HPDE6-E6E7 (cell line): ENCODE results near the gene CERKL.

Experiments
- DNase-seq: peaks from one replicate; pipeline ENCODE4 v3.0.0; 2011; ENCODE audit warnings: missing footprints; ENCODE audit errors: extremely low spot score

The CERKL gene

DNA sequence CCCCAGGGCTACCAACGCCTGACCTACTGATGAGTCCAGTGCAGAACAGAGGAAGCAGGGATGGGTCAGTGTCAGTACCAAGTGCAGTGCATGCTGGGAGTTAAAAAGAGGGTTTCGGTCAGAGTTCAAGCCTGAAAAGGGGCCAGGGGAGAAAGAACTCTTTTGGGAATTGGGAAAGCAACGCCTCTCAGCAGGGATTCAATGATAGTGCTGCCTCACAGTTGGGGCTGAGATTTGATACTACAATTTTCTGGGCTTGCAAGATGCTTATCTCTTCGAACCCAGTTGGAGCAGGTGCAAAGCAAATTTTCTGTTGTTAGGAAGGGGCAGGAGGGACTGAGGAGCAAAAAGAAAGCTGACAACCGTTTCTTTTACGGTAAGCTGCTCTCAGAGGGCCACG lies 82.6 kb downstream of the CERKL start:
- no peak for DNase-seq

DNA sequence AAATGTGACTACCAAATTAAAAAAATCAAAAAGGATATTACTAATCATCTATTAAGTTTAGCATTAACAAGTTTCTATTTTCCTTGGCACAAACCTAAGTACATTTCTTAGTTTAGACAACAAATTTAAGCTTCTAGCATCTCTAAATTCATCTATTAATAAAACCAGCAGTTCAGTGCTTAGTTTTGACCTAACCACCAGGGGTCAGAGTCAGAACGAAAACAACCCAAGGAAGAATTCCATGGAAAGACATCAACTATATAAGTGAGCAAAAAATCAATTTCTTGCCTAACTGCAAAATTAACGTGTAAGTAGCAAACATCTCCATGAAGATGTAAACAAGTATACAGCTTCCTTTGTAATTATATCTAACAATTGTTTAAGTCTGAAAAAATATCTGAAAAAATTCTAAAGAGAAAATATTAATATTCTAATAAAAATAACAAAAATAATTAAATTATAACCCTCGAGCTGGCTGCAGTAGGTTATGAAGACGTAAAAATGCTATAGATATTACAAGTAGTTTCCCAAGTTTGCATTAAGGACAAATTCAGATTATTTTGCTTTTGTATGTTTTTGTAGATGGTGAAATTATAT lies 83.7 kb downstream of the CERKL start:
- DNase-seq: peak; percentile 9

DNA sequence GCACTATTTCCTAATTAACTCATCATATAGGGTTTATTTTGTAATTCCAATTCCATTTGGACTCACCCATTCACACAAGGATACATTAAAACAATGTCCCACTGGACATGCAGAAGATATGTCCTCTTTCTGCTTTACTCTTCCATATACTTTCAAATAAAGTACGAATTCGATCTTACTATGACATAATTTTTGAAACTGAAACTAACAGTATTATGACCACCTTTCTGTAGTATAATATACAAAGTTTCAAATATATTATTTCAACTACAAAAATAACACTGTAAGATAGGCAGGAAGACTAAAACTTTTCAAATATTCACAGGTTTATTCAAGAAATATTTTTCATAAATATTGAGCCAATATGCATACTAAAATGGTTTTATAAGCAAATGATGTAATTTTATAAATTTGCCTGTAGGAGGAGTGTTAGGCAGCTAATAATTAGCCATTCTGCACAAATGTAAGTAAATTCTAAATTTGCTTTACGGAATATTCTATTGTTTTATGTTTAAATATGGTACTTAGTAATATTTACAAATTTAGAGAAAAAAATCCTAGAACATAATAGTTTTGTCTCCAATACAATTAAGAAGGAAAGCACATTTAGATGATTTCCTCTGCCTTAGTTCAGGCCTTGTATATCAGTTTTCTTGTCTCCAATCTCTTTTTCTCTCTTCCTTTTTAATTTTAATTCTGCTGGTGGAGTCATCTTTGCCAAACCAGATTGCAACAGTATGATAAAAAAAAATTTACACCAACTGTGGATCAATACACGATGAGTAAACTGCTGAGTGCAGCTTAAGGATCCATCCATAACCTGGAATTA lies 85.9 kb downstream of the CERKL start:
- DNase-seq: no peak

DNA sequence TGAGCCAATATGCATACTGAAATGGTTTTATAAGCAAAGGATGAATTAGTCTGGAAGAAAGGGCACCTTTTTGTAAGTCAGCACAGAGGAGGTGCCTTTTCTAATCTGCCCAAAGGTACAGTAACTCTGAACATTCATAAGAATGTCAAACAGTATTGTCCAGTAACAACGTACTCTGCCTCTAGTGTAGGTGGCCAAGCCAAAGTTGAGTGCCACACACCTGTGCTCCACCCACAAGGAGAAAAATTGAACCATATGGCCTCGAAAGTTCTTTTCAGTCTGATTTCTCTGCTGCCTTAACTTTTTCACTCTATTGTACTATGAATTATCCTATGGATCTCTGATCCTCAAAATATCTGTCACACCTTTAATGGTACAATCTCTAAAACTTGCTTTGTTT lies 86.8 kb downstream of the CERKL start:
- no peak for DNase-seq

DNA sequence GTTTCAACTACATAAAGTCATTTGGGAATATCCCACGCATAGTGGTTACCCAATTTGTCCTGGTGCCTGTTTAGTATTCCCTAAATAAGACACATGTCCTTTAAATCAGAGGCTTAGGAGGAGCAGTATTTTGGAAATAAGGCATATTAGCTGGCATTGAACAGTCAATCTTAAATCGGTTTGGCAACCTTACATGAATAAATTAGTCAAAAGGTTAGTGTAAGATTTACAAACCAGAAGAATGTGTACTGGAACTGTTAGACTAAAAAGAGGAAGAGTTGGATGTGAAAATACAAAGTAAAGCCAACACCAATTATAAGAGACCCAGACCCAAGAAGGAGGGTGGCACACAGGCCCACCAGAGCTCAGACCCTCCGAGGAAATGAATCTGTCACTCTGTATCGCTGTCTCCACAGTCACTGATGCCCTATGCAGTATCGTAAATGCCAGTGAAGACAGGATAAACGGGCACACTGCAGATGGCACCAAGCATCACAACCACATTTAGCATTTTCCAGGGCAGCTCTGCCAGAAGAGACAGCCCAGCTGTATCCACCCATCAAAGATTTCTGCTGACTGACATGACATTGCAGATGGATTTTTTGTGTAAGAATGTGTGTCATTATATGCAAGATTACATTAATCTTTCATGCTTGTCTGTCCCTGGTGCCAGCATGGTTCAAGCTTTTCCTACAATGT lies 90.4 kb downstream of the CERKL start:
- DNase-seq: no peak

DNA sequence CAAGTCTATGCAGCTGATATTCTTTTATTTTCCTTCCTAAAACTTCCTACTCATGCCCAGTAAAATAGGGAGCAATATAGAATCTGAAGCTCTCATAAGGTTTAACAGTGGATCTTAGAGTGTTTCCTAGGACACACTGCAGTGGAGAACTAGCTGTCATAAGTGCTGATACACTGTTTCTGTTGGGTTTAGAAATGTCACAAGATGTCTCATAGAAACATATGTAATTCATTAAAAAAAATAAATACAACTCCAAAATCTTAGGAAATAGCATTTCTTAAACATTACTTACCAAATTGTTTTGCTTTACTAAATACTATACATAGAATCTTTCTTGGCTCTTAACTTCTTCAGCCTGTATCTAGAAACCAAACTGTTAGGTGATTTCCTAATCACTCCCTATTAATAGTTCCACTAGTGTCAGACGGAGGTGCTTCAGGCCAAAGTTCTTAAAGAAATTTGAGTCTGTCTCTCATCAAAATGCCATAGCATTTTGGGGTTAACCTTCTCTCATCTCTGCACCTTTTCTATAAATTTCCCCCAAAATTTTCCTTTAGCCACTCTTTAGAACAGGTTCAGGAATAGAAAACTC lies 93.7 kb downstream of the CERKL start:
- no peak for DNase-seq

DNA sequence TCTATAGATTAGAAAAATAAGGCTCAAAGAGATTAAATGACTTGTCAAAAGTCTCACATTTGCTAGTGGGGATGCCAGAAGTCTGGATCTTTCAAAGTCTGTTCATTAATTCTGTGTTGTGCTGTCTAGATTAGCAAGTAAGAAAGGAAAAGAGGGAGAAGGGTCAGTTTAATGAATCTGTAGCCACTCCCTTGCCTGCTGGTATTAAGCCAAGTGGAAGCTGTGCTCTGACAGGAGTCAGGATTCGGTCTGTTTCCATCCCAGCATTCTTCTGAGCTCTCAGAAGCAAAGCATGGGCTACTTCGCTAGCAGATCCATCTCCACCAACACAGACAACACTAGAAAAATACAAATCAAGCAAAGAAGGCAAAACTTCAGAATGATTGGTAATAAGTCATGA lies 98.5 kb downstream of the CERKL start:
- no peak for DNase-seq

DNA sequence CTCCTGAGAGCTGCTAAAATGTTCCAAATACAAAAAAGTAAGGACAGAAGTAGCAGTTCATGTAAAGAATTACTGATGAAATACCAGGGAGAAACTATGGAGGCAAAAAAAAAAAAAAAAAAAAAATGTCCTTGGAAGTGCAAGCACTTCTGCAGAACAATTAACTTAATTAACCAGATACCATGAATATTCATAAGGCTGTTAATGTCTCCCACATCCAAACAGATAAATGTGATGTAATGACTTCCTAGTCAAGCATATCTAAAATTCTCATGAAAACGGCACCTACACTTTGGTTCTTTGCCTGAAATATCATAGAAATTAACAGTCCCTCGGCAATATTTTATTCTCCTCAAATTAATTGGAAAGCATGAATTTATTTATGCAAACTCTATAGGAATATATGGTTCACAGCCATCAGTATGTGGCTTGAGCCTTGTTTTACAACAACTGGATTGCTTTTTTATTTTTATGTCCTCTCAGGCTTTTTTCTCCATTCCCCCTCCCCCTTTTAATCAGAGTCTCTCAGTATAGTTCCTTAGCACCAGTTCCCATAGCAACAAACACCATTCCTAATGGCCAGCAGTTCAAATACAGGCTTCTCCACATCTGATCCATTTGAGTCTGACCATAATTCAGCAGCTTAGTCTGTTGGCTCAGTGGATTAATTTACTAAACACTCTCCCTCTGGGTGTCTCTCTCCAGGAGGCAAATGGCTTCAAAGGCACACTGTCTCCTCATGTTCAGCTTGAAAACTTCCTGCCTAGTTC lies 102.7 kb downstream of the CERKL start:
- no peak for DNase-seq

DNA sequence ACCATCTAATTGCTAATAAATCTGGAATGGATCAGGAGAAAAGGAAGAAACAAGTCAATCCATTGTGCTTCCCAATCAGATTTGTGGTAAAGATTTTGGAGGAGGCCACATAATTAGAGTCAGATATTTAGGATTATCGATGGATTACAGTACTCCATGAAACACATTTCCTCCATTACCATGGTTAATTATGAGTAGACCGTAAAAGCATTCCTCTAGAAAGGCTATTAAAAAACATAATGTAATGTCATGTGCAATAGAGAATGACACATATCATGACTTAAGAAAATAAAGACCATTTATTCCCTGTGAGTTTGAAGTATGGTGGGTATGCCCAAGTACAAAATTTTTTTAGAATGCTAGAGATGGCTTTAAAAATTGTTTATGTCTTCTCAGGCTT lies 103.7 kb downstream of the CERKL start:
- no peak for DNase-seq

DNA sequence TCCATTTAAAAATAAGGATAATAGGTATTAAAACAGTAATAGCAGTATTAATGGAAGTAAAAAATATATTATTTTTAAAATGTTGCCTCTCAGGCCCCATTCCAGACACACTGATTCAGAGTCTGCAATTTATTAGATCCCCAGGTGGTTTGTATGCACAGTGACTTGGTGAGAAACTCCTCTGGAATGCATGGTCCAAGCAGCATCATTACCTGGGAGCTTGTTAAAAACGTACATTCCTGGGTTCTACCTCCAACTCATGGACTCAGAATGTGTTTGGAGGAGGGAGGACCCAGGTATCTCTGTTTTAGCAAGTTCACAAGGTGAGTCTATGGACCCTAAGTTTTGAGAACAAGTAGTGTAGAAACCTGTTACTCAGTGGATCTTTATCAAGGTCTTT lies 104.1 kb downstream of the CERKL start:
- DNase-seq: peak; percentile 15

DNA sequence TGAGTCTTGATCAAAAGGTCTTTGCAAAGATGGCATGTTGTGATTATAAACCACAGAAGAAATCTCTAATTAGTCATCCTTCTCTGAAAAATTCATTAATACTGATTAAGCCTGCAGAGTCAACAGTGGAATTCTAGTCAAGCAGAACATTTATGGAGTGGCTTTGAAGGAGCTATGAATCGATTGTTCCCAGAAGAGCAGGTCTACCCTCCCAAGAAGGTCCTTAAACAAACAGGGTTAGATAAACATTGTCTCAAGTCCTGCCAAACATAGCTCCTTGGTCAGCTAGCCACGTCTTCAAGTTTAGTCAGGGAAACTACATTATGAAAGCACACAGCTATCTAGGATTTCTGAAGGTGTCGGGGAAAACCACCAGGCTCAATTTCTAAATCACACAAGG lies 110.8 kb downstream of the CERKL start:
- DNase-seq: no peak

DNA sequence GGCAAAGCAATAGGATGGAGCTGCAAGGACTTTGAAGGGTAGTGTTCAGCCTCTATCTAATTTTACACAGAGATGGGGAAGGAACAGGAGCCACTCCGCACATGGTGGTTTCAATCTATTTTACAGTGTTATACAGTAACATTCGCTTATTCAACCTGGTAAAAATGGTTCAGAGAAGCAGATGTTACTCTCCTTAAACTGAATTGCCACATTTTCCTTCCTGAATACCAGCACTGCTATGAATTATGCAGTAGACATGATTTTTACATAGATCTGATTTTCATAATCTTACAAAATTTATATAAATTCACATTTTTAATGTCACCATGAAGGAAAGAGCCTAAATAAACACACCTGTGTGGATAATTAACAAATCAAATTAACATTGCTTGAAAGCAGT lies 114.7 kb downstream of the CERKL start:
- no peak for DNase-seq

DNA sequence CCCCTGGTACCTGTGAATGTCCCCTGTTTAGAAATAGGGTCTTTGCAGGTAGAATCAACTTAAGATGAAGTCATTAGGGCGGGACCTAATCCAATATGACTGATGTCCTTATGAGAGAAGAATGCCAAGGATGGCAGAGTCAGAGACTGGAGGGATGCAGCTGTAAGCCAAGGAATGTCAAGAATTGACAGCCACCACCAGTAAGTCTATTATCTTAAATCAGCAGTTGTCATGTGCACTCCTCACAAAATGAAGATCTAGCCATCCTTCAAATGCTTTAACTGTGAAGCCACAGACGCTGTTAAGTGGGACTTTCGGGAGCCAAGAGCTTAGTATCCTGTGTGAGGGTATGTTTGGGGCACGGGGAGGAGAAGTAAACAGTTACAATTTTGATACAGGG lies 116.5 kb downstream of the CERKL start:
- no peak for DNase-seq

DNA sequence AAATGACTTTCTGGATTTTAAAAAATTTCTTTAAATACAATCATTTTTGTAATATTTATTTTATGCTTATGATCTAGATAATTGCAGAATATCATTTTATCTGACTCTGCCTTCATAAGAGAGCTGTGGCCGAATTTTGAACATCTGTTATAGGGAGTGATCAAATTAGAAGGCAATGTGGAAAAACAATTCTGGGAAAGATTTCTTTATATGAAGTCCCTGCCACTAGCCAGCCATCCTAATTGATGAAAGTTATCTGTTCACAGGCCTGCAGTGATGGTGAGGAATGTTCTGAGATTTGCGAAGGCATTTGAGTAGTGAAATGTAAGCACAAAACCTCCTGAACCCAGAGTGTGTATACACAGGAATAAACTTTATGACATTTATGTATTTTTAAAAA lies 120.2 kb downstream of the CERKL start:
- no peak for DNase-seq

DNA sequence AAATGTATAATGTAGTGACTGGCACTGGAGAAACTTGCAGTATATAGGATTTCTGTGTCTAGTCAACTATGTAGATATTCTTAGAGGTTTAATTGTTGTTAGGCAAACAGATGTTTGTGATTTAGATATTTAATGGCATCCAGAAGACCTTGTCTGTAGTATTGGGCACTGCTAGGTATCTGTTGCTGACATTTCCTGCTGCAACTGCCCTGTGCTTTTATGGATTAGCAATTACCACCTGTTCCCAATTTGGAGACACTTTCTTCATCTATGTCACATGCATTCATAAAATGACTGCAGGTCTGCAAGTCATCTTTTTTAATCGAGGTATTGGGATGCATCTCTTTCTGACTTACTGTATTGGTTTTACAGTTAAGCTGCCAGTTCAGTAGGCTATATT lies 128.5 kb downstream of the CERKL start:
- DNase-seq: no peak

DNA sequence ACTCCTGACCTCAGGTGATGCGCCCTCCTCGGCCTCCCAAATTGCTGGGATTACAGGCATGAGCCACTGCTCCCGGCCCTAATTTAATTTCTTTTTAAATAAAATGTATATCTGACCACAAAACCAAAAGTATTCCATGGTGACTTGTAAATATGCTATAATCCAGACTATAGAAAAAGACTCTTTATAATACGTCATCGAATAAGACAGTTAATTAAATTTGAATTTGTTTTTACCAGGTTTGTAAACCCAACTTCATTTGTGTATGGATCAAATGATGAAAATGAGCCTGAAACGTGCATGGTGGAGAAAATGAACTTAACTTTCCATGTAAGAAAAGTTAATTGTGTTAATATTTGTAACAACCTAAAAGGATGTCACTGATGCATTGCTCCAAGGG lies 129.8 kb downstream of the CERKL start:
- DNase-seq: no peak

DNA sequence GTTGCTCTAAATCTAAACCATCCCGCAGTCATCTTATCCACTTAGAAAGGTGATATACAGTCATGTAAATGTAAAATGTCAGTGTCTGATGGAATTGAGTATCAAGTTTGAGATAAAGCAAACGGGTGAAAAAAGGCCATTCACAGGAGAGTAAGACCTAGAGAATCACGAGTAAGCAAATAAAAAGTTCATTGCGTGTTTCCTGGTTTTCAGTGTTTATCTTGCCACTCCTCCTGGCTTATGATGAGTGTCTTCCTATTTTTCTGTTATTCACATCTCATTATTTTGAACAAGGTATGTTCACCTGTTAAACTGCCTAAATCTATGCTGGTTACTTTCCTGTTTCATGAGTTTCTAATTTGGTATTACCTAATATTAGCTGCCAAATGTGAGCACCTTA lies 130.9 kb downstream of the CERKL start:
- DNase-seq: no peak

DNA sequence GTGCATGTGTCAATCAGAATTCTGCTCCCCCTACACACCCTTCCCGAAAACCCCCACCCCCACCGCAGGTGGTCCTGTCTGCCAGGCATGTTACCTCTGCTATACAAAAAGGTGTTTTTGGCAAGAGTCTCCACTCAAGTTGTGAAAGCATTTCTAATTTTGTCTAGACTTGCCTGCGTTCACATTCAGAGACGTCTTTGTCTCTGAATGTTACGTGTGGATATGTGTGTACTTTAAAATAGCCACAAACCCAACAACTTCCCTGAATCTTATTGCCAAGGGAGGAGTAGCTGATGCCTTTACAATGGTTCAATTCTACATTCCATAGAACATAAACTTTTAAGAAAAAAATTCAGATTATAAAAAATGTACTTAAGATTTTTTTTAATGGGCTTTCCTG lies 133.1 kb downstream of the CERKL start:
- DNase-seq: no peak

DNA sequence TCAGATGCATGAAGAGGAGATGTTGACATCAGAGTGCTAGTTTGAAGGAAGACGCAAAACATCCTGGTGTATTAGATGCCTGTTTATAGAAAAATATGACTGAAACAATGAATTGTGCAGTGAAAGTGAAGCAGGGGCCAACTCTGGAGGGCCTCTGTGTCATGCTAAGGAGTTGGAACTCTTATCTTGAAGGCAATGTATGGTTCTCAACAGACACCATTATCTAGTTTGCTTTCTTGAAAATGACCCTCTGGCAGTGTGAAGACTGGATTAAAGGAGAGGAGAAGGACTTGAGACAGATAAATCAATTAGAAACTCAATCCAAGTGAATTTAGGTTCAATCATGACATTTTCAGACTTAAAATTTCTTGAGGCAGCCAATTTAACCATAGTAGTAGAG lies 136.7 kb downstream of the CERKL start:
- DNase-seq: no peak

DNA sequence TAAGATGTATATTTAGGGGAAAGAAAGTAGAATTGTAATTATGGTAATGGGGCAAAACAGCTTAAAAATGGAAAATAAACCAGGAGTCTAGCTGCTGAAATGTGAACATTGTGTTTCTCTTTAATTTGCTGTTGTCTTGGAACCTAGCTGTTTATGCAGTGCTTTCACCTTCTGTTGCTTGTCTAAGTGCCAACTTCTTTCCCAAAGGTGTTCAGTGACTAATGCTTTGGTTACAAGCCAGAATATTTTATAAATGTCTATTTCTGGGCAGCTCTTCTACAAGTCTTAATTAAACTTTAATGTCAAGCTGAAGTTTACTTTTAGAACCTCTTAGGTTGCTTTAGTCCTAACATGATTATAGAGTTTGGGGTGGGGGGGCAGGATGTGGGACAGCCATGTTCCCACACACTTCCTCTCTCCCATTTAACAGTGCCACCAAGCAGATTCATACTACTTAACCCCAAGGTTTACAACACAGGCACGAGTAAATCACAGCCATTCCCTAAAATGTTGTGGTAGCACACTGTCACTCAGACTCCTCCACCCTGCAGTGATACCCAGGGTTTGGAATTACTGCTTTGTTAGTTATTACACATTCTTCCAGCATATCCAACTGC lies 139.1 kb downstream of the CERKL start:
- peak; percentile 17 for DNase-seq

DNA sequence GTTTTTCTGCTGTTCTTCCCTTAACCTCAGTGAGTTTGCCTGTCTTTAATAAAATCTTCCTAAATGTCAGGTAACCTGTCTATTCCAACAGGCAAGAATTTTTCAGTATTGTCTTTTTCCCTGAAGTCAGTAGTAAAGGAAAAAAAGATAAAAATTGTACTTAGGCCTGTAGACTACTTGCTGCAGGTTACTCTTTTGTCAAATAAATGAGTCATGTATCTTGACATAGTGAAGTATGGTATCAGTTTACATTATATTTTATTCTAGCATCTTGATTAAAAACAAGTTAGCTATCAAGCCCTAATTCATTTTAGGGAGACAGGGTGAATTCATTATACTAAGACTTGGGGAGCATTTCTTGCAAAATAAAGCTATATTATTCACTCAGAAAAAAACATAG lies 139.9 kb downstream of the CERKL start:
- no peak for DNase-seq

DNA sequence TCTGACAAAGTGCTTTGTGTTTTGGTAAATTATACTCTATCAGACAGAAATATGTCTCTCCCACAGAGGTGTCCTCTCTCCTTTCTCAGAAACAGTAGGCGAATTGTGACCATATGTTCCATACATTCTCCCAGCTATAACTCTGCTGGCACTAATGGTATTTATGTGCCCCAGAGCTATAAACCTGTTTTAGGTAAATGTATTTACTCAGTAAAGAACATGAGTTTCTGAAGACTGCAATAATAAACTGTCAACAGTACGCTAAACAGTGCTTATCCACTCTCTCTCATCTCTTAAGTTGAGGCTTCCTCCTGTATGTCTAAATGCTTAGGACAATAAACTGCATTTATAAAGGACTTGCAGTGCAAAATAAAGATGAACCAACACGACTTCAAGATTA lies 141.2 kb downstream of the CERKL start:
- DNase-seq: no peak
